Aorta (tissue), 5 donors: ENCODE results near the gene EXD3. TPM values are rescaled to one million over a fixed set of nuclear protein-coding genes. Genes with fewer than 3 reads are reported as not detected.
"Not testable (repeated sequence)": the region's sequence is repeated elsewhere in the genome, so short reads cannot be mapped to it uniquely, and the experiment has no call there.

Experiments used
- ATAC-seq: fragments of 200-7000 bp; cut with Tn5 transposase; one replicate; pipeline ENCODE4 v1.9.1; 2022; ENCODE audit warnings: moderate library complexity; ENCODE audit not compliant: low FRiP score
- DNase-seq, 2 donors: peaks; one replicate each; pipeline ENCODE4 v3.0.0-alpha.2; 2020
- H3K27ac ChIP-seq, 2 donors: one replicate each; pipeline ENCODE4 v1.5.1; 2013; ENCODE audit warnings: low read length in 2 of 2, mild to moderate bottlenecking in 2 of 2, moderate library complexity in 2 of 2, control low read depth in 1 of 2, inconsistent platforms in 1 of 2, low read depth in 1 of 2
- H3K27me3 ChIP-seq, 2 donors: one replicate each; pipeline ENCODE4 v1.6.1; 2013; ENCODE audit warnings: control low read depth in 1 of 2, low read length in 1 of 2, mild to moderate bottlenecking in 1 of 2, moderate library complexity in 1 of 2; ENCODE audit not compliant: insufficient read depth in 2 of 2, control insufficient read depth in 1 of 2
- H3K36me3 ChIP-seq, 2 donors: one replicate each; pipeline ENCODE4 v1.6.1; 2013; ENCODE audit warnings: control low read depth in 1 of 2, low read length in 1 of 2, mild to moderate bottlenecking in 1 of 2; ENCODE audit not compliant: insufficient read depth in 2 of 2, control insufficient read depth in 1 of 2
- H3K4me1 ChIP-seq, 2 donors: one replicate each; pipeline ENCODE4 v1.6.1; 2013; ENCODE audit warnings: low read length in 2 of 2, control low read depth in 1 of 2, mild to moderate bottlenecking in 1 of 2, moderate library complexity in 1 of 2; ENCODE audit not compliant: insufficient read depth in 2 of 2, control insufficient read depth in 1 of 2
- H3K4me3 ChIP-seq, 2 donors: one replicate each; pipeline ENCODE4 v1.5.1; 2013; ENCODE audit warnings: low read length in 2 of 2, control low read depth in 1 of 2, mild to moderate bottlenecking in 1 of 2
- H3K9me3 ChIP-seq: one replicate; pipeline ENCODE4 v1.6.1; 2013; ENCODE audit warnings: mild to moderate bottlenecking, low read length; ENCODE audit not compliant: control insufficient read depth
- WGBS, 2 donors: extraction: QIAGEN DNeasy Blood & Tissue Kit; methylation state at CpG; one replicate each; pipeline ENCODE4 v1.1.7; 2013; 5-methylcytosine and 5-hydroxymethylcytosine counted together
- intact Hi-C, 2 donors: fragments of 100-400 bp; cut with DNase I; formaldehyde crosslinking; loops; one replicate each; pipeline versions ENCODE4 v1.14.2 to v1.15.0; 2022
- polyA plus RNA-seq, 2 donors: library from polyadenylated mRNA; stranded (reverse); fragments of 200-250 nt; gene quantifications; one replicate each; pipeline ENCODE4 v1.2.3, GENCODE V29; 2013
- total RNA-seq, 2 donors: library from RNA; stranded (reverse); fragmentation: NEBNext Ultra II Directional; extraction: Animal tissue kit (Norgen Biotek cat#: 25700); gene quantifications; one replicate each; pipeline ENCODE4 v1.2.1, GENCODE V29; 2021
- donor health status: healthy with polysubstance abuse.
- donor health status: Bipolar disorder and iron deficiency.
- donor health status: DM: no; HTN: no; CAD: no.
- donor health status: DM: no; HTN: no; CAD: no.
- donor health status: DM: yes; HTN: yes; CAD: no.

The EXD3 gene
- total and polyA plus RNA-seq, 4 donors = 15.9 to 96.8 (median 30.0) TPM

GRCh38 chr9:137390553-137391410 lies 32.2 kb downstream of the EXD3 start:
- no peak for DNase-seq
- WGBS, 2 donors = 76 to 80% methylated on average over 42 of the region's 42 CpGs

GRCh38 chr9:137389428-137389746 lies 33.6 kb downstream of the EXD3 start:
- H3K36me3 ChIP-seq = peaks cover 0 to 3% of the 10 kb centered on the region in 2 donors
- 94 to 96% methylated on average over 13 of the region's 13 CpGs for WGBS, 2 donors
- H3K4me1 ChIP-seq = no peaks in the 10 kb centered on the region
- intact Hi-C loops = no loop called here
- no peaks in the 10 kb centered on the region for H3K9me3 ChIP-seq
- H3K4me3 ChIP-seq = no peak overlapping the region
- H3K27ac ChIP-seq = no peak overlapping the region
- ATAC-seq (no peak), DNase-seq (no peak)
- H3K27me3 ChIP-seq = no peaks in the 10 kb centered on the region

More at GRCh38 chr9:137390553-137391410, 32.2 kb downstream of the EXD3 start:
- ATAC-seq = peak; percentile 30
- Histone ChIP-seq H3K27me3 (no peaks in the 10 kb centered on the region), H3K36me3 (peaks cover 0 to 2% of the 10 kb centered on the region in 2 donors), H3K4me3 (no peak overlapping the region), H3K4me1 (no peaks in the 10 kb centered on the region), H3K9me3 (no peaks in the 10 kb centered on the region), H3K27ac (no peak overlapping the region)
- intact Hi-C loops = no loop called here

GRCh38 chr9:137388589-137389427 lies 34.2 kb downstream of the EXD3 start:
- no peak for DNase-seq
- no peak for ATAC-seq
- Histone ChIP-seq H3K9me3 (no peaks in the 10 kb centered on the region), H3K27ac (no peak overlapping the region), H3K27me3 (no peaks in the 10 kb centered on the region), H3K4me1 (no peaks in the 10 kb centered on the region), H3K36me3 (peaks cover 0 to 3% of the 10 kb centered on the region in 2 donors), H3K4me3 (no peak overlapping the region)
- WGBS, 2 donors = 91 to 92% methylated on average over 47 of the region's 47 CpGs
- intact Hi-C loops = no loop called here

GRCh38 chr9:137387891-137388560 lies 34.9 kb downstream of the EXD3 start:
- Histone ChIP-seq H3K4me1 (no peaks in the 10 kb centered on the region), H3K27ac (no peak overlapping the region), H3K27me3 (no peaks in the 10 kb centered on the region), H3K4me3 (no peak overlapping the region), H3K9me3 (no peaks in the 10 kb centered on the region), H3K36me3 (peaks cover 0 to 3% of the 10 kb centered on the region in 2 donors)
- DNase-seq = no peak
- no peak for ATAC-seq
- intact Hi-C loops = no loop called here
- WGBS, 2 donors = 88 to 89% methylated on average over 25 to 26 of the region's 26 CpGs

- no peaks in the 10 kb centered on the region for H3K9me3 ChIP-seq
- H3K4me1 ChIP-seq = no peaks in the 10 kb centered on the region
- ATAC-seq (no peak), DNase-seq (no peak)
- intact Hi-C loops = no loop called here
- peaks cover 0 to 1% of the 10 kb centered on the region in 2 donors for H3K36me3 ChIP-seq
- no peaks in the 10 kb centered on the region for H3K27me3 ChIP-seq
- 82% methylated on average over 34 of the region's 34 CpGs for WGBS, 2 donors
- H3K4me3 ChIP-seq = no peak overlapping the region
- H3K27ac ChIP-seq = no peak overlapping the region
These were observed 35.7 kb downstream of the EXD3 start for GRCh38 chr9:137387114-137387890.

GRCh38 chr9:137386507-137387113 lies 36.4 kb downstream of the EXD3 start:
- WGBS, 2 donors = 84 to 88% methylated on average over 12 of the region's 12 CpGs
- ATAC-seq, DNase-seq, H3K4me3 ChIP-seq, intact Hi-C loops, H3K36me3 ChIP-seq, H3K27me3 ChIP-seq, H3K27ac ChIP-seq, H3K9me3 ChIP-seq, H3K4me1 ChIP-seq: not testable (repeated sequence)

- ATAC-seq (no peak), DNase-seq (peak in 1 of 2 donors; percentile 63)
- intact Hi-C loops = no loop called here
These were observed 37.8 kb downstream of the EXD3 start for GRCh38 chr9:137385061-137385655.

More at GRCh38 chr9:137385061-137385655, 37.8 kb downstream of the EXD3 start:
- H3K27ac ChIP-seq = no peak overlapping the region
- WGBS, 2 donors = 89 to 94% methylated on average over 26 of the region's 26 CpGs
- H3K36me3 ChIP-seq = peaks cover 0 to 1% of the 10 kb centered on the region in 2 donors
- H3K4me3 ChIP-seq = no peak overlapping the region
- no peaks in the 10 kb centered on the region for H3K27me3 ChIP-seq
- H3K4me1 ChIP-seq = no peaks in the 10 kb centered on the region
- no peaks in the 10 kb centered on the region for H3K9me3 ChIP-seq
